Panc1 (cell line): ENCODE results near the gene KCNE3. TPM values are rescaled to one million over a fixed set of nuclear protein-coding genes. Genes with fewer than 3 reads are reported as not detected.

Source experiments
- ATAC-seq: fragments of 200-7000 bp; cut with Tn5 transposase; 2 replicates; pipeline ENCODE4 v1.9.1; 2020; ENCODE audit warnings: mild to moderate bottlenecking, moderate library complexity
- BruUV-seq: library from RNA; stranded (reverse); fragments of 400-500 nt; replicated peaks from 2 replicates; lab custom pipeline; 2021; lab: Mats Ljungman, UMichigan
- CTCF ChIA-PET: fragments of 300-600 bp; sonication (Branson Sonifier 250); formaldehyde crosslinking; loops from one replicate; lab custom pipeline; 2022; ENCODE audit warnings: antibody characterized with exemption; lab: Charles Lee
- POLR2A ChIA-PET: fragments of 300-600 bp; sonication (Branson Sonifier 250); formaldehyde crosslinking; loops from one replicate; lab custom pipeline; 2022; ENCODE audit warnings: antibody characterized with exemption; lab: Charles Lee
- DNase-seq: peaks from one replicate; pipeline ENCODE4 v3.0.0-alpha.2; 2010; ENCODE audit warnings: low read depth, low spot score
- H3K27ac ChIP-seq: 2 replicates; pipeline ENCODE4 v1.5.1; 2011; ENCODE audit warnings: mild to moderate bottlenecking, low read length, inconsistent platforms
- H3K27me3 ChIP-seq: fragments of 200-500 bp; sonication (Bioruptor generic); 2 replicates; pipeline ENCODE4 v1.6.0; 2014; ENCODE audit warnings: low read length, inconsistent platforms; ENCODE audit not compliant: control insufficient read depth, insufficient read depth
- H3K36me3 ChIP-seq: fragments of 200-500 bp; sonication (Bioruptor generic); 2 replicates; pipeline ENCODE4 v1.5.1; 2014; ENCODE audit warnings: inconsistent platforms, mild to moderate bottlenecking, low read length, moderate library complexity; ENCODE audit not compliant: control insufficient read depth, insufficient read depth
- H3K4me1 ChIP-seq: 2 replicates; pipeline ENCODE4 v1.5.1; 2011; ENCODE audit warnings: inconsistent platforms, mild to moderate bottlenecking, low read length, moderate library complexity; ENCODE audit not compliant: control insufficient read depth, insufficient read depth
- H3K4me3 ChIP-seq, 2 experiments: 2 replicates each; pipeline ENCODE4 v1.5.1; 2011 to 2012; ENCODE audit warnings: low read depth in 2 of 2, low read length in 2 of 2, mild to moderate bottlenecking in 2 of 2, inconsistent platforms in 1 of 2, moderate library complexity in 1 of 2
- H3K9me3 ChIP-seq: fragments of 200-500 bp; sonication (Bioruptor generic); 2 replicates; pipeline ENCODE4 v1.5.1; 2014; ENCODE audit warnings: low read depth, mild to moderate bottlenecking, inconsistent platforms, low read length, moderate library complexity; ENCODE audit not compliant: control insufficient read depth, insufficient read depth
- POLR2AphosphoS5 ChIP-seq: IDR thresholded peaks from 2 replicates; pipeline ENCODE4 v1.6.1; 2012; ENCODE audit warnings: mild to moderate bottlenecking, low read depth, low read length, moderate library complexity
- SIN3A ChIP-seq: IDR thresholded peaks from 2 replicates; pipeline ENCODE4 v1.6.1; 2012; ENCODE audit warnings: low read depth, mild to moderate bottlenecking, low read length, moderate library complexity, borderline replicate concordance; ENCODE audit not compliant: insufficient read depth
- TCF7L2 ChIP-seq: IDR thresholded peaks from 2 replicates; pipeline ENCODE4 v1.6.1; 2011; ENCODE audit warnings: mild to moderate bottlenecking, low read depth, low read length, inconsistent platforms
- in situ Hi-C: cut with HindIII; loops from 2 replicates; pipeline ENCODE4 v1.10.0; 2016; ENCODE audit warnings: low sequenced_read_pairs, low pct_unique_long_range_greater_than_20kb
- intact Hi-C: fragments of 100-400 bp; cut with micrococcal nuclease; formaldehyde crosslinking; loops from one replicate; pipeline ENCODE4 v1.10.0; 2022; ENCODE audit not compliant: unreplicated experiment
- total RNA-seq: library from RNA; stranded (reverse); gene quantifications from one replicate; pipeline ENCODE4 v1.2.1, GENCODE V29; 2021; ENCODE audit not compliant: unreplicated experiment
- TF ChIP-seq, protein P1 (sequence below): fragments of 450-650 bp; IDR thresholded peaks from 2 replicates; pipeline ENCODE4 v1.5.1; 2017; ENCODE audit warnings: mild to moderate bottlenecking
- TF ChIP-seq, protein P2 (sequence below), 2 experiments: IDR thresholded peaks; 2 replicates each; pipeline ENCODE4 v1.6.1; 2011 to 2012; ENCODE audit warnings: low read depth in 2 of 2, control low read depth in 1 of 2, low read length in 1 of 2, mild to moderate bottlenecking in 1 of 2, moderate library complexity in 1 of 2; ENCODE audit not compliant: insufficient read depth in 1 of 2

KCNE3 gene
- total RNA-seq, 1 experiment from 2014 or later = 0.15 TPM

- TF ChIP-seq SIN3A = no peak
- no peak for TF ChIP-seq TCF7L2
- TF ChIP-seq, protein P1, sequence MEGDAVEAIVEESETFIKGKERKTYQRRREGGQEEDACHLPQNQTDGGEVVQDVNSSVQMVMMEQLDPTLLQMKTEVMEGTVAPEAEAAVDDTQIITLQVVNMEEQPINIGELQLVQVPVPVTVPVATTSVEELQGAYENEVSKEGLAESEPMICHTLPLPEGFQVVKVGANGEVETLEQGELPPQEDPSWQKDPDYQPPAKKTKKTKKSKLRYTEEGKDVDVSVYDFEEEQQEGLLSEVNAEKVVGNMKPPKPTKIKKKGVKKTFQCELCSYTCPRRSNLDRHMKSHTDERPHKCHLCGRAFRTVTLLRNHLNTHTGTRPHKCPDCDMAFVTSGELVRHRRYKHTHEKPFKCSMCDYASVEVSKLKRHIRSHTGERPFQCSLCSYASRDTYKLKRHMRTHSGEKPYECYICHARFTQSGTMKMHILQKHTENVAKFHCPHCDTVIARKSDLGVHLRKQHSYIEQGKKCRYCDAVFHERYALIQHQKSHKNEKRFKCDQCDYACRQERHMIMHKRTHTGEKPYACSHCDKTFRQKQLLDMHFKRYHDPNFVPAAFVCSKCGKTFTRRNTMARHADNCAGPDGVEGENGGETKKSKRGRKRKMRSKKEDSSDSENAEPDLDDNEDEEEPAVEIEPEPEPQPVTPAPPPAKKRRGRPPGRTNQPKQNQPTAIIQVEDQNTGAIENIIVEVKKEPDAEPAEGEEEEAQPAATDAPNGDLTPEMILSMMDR = no peak
- no peak for TF ChIP-seq POLR2AphosphoS5
- TF ChIP-seq, protein P2, sequence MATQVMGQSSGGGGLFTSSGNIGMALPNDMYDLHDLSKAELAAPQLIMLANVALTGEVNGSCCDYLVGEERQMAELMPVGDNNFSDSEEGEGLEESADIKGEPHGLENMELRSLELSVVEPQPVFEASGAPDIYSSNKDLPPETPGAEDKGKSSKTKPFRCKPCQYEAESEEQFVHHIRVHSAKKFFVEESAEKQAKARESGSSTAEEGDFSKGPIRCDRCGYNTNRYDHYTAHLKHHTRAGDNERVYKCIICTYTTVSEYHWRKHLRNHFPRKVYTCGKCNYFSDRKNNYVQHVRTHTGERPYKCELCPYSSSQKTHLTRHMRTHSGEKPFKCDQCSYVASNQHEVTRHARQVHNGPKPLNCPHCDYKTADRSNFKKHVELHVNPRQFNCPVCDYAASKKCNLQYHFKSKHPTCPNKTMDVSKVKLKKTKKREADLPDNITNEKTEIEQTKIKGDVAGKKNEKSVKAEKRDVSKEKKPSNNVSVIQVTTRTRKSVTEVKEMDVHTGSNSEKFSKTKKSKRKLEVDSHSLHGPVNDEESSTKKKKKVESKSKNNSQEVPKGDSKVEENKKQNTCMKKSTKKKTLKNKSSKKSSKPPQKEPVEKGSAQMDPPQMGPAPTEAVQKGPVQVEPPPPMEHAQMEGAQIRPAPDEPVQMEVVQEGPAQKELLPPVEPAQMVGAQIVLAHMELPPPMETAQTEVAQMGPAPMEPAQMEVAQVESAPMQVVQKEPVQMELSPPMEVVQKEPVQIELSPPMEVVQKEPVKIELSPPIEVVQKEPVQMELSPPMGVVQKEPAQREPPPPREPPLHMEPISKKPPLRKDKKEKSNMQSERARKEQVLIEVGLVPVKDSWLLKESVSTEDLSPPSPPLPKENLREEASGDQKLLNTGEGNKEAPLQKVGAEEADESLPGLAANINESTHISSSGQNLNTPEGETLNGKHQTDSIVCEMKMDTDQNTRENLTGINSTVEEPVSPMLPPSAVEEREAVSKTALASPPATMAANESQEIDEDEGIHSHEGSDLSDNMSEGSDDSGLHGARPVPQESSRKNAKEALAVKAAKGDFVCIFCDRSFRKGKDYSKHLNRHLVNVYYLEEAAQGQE (IDR thresholded peaks at IDR 0.05; ENCODE audit: insufficient read depth in 1 of 2, low read depth in 2 of 2, low read length in 1 of 2) = no peak
- in situ Hi-C loops = no loop called here
- no peak overlapping the region for H3K27ac ChIP-seq
- H3K9me3 ChIP-seq = no peaks in the 10 kb centered on the region
- BruUV-seq = no TSS peak
- no peak for ATAC-seq
- no peaks in the 10 kb centered on the region for H3K4me1 ChIP-seq
- ChIA-PET CTCF (no interaction called here), POLR2A (no interaction called here)
- H3K36me3 ChIP-seq = no peaks in the 10 kb centered on the region
- no peak overlapping the region for H3K4me3 ChIP-seq
- intact Hi-C loops = no loop called here
- H3K27me3 ChIP-seq = peaks cover 4% of the 10 kb centered on the region
- DNase-seq = no peak
Measured at GRCh38 chr11:74460481-74461154, 6.7 kb downstream of the KCNE3 start.

- ATAC-seq (no peak), DNase-seq (no peak)
- H3K4me3 ChIP-seq = no peak overlapping the region
- in situ Hi-C loops (no loop called here), intact Hi-C loops (no loop called here)
- H3K9me3 ChIP-seq = no peaks in the 10 kb centered on the region
- BruUV-seq = no TSS peak
- CTCF ChIA-PET = no interaction called here
- H3K4me1 ChIP-seq = no peaks in the 10 kb centered on the region
- no peak overlapping the region for H3K27ac ChIP-seq
- H3K36me3 ChIP-seq = no peaks in the 10 kb centered on the region
- TF ChIP-seq TCF7L2 = no peak
- peaks cover 4% of the 10 kb centered on the region for H3K27me3 ChIP-seq
- POLR2A ChIA-PET = no interaction called here
Measured at GRCh38 chr11:74460065-74460464, 7.3 kb downstream of the KCNE3 start.

- DNase-seq (no peak), ATAC-seq (no peak)
- in situ Hi-C loops (no loop called here), intact Hi-C loops (no loop called here)
- BruUV-seq = no TSS peak
- POLR2A ChIA-PET = no interaction called here
- Histone ChIP-seq H3K27ac (no peak overlapping the region), H3K36me3 (no peaks in the 10 kb centered on the region), H3K4me3 (no peak overlapping the region), H3K9me3 (no peaks in the 10 kb centered on the region), H3K27me3 (peaks cover 4% of the 10 kb centered on the region), H3K4me1 (no peaks in the 10 kb centered on the region)
- CTCF ChIA-PET = no interaction called here
- no peak for TF ChIP-seq TCF7L2
- TF ChIP-seq, protein P2 (IDR thresholded peaks at IDR 0.05; ENCODE audit: insufficient read depth in 1 of 2, low read depth in 2 of 2, low read length in 1 of 2) = no peak
- TF ChIP-seq POLR2AphosphoS5 = no peak
- no peak for TF ChIP-seq SIN3A
- TF ChIP-seq, protein P1 = no peak
Measured at GRCh38 chr11:74459584-74459983, 7.8 kb downstream of the KCNE3 start.
